ENCODE results near the gene PARVA. TPM values are rescaled to one million over a fixed set of nuclear protein-coding genes. Genes with fewer than 3 reads are reported as not detected.
"Not testable (repeated sequence)": the region's sequence is repeated elsewhere in the genome, so short reads cannot be mapped to it uniquely, and the experiment has no call there.

The PARVA gene
- total RNA-seq, 4 donors from 2014 or later: 181 to 228 (median 210) TPM

GRCh38 chr11:12331239-12331874 is 46.0 kb upstream of the PARVA start:
- no peaks in the 10 kb centered on the region for H3K36me3 ChIP-seq
- H3K9me3 ChIP-seq: no peaks in the 10 kb centered on the region
- H3K4me3 ChIP-seq: no peak overlapping the region
- no peaks in the 10 kb centered on the region for H3K27me3 ChIP-seq
- DNase-seq (ENCODE audit: extremely low spot score): no peak
- intact Hi-C loops (cut with DNase I): loop anchor here (2.0 to 10.0 kb wide), 2 partner anchors 45 to 343 kb away; partner anchors contain the start of genes PARVA and TEAD1
- TF ChIP-seq POLR2AphosphoS5 (IDR thresholded peaks at IDR 0.05): peak; percentile 38 to 47
- peak; percentile 76 to 87 (median 83) for TF ChIP-seq CTCF (IDR thresholded peaks at IDR 0.05)
- TF ChIP-seq POLR2A (IDR thresholded peaks at IDR 0.05; ENCODE audit: low read depth): no peak
- WGBS: 11% methylated on average over 7 of the region's 7 CpGs
- peaks cover 0 to 42% (median 39%) of the 10 kb centered on the region in 4 donors for H3K4me1 ChIP-seq
- peak overlapping the region; percentile 44 to 62 (median 54) for H3K27ac ChIP-seq (replicated peaks in 1 of 4)

GRCh38 chr11:12343526-12343925 is 33.8 kb upstream of the PARVA start:
- Histone ChIP-seq H3K4me3 (no peak overlapping the region), H3K36me3 (no peaks in the 10 kb centered on the region), H3K27ac (replicated peaks in 1 of 4) (no peak overlapping the region), H3K9me3 (no peaks in the 10 kb centered on the region), H3K27me3 (no peaks in the 10 kb centered on the region), H3K4me1 (no peaks in the 10 kb centered on the region)
- 82% methylated on average over 6 of the region's 6 CpGs for WGBS
- no peak for DNase-seq (ENCODE audit: extremely low spot score)
- TF ChIP-seq POLR2A (IDR thresholded peaks at IDR 0.05; ENCODE audit: low read depth): no peak
- TF ChIP-seq EP300 (IDR thresholded peaks at IDR 0.05): no peak
- intact Hi-C loops (cut with DNase I): no loop called here

- Histone ChIP-seq H3K27me3 (no peaks in the 10 kb centered on the region), H3K4me1 (no peaks in the 10 kb centered on the region), H3K36me3 (no peaks in the 10 kb centered on the region), H3K9me3 (no peaks in the 10 kb centered on the region), H3K27ac (replicated peaks in 1 of 4) (no peak overlapping the region), H3K4me3 (no peak overlapping the region)
- 90% methylated on average over 1 of the region's 1 CpG for WGBS
- TF ChIP-seq EP300 (IDR thresholded peaks at IDR 0.05) (no peak), POLR2AphosphoS5 (IDR thresholded peaks at IDR 0.05) (no peak), POLR2A (IDR thresholded peaks at IDR 0.05; ENCODE audit: low read depth) (no peak), CTCF (IDR thresholded peaks at IDR 0.05) (no peak)
- DNase-seq (ENCODE audit: extremely low spot score): no peak
- intact Hi-C loops (cut with DNase I): no loop called here
Measured at GRCh38 chr11:12353534-12353933, 23.8 kb upstream of the PARVA start.

GRCh38 chr11:12354750-12355545 is 22.4 kb upstream of the PARVA start:
- H3K4me1 ChIP-seq: no peaks in the 10 kb centered on the region
- H3K36me3 ChIP-seq: no peaks in the 10 kb centered on the region
- intact Hi-C loops (cut with DNase I): no loop called here
- no peak overlapping the region for H3K27ac ChIP-seq (replicated peaks in 1 of 4)
- no peak for DNase-seq (ENCODE audit: extremely low spot score)
- H3K4me3 ChIP-seq: no peak overlapping the region
- no peak for TF ChIP-seq POLR2A (IDR thresholded peaks at IDR 0.05; ENCODE audit: low read depth)
- no peak for TF ChIP-seq CTCF (IDR thresholded peaks at IDR 0.05)
- TF ChIP-seq POLR2AphosphoS5 (IDR thresholded peaks at IDR 0.05): no peak
- TF ChIP-seq EP300 (IDR thresholded peaks at IDR 0.05): no peak
- no peaks in the 10 kb centered on the region for H3K9me3 ChIP-seq
- no peaks in the 10 kb centered on the region for H3K27me3 ChIP-seq
- WGBS: 77% methylated on average over 9 of the region's 9 CpGs

GRCh38 chr11:12356944-12357655 is 20.3 kb upstream of the PARVA start:
- no peak overlapping the region for H3K27ac ChIP-seq (replicated peaks in 1 of 4)
- H3K4me1 ChIP-seq: no peaks in the 10 kb centered on the region
- no peaks in the 10 kb centered on the region for H3K9me3 ChIP-seq
- H3K4me3 ChIP-seq: no peak overlapping the region
- H3K27me3 ChIP-seq: no peaks in the 10 kb centered on the region
- TF ChIP-seq CTCF (IDR thresholded peaks at IDR 0.05) (no peak), POLR2AphosphoS5 (IDR thresholded peaks at IDR 0.05) (no peak), POLR2A (IDR thresholded peaks at IDR 0.05; ENCODE audit: low read depth) (no peak), EP300 (IDR thresholded peaks at IDR 0.05) (no peak)
- no peak for DNase-seq (ENCODE audit: extremely low spot score)
- H3K36me3 ChIP-seq: no peaks in the 10 kb centered on the region
- intact Hi-C loops (cut with DNase I): no loop called here
- 84% methylated on average over 4 of the region's 4 CpGs for WGBS

GRCh38 chr11:12357697-12358096 is 19.7 kb upstream of the PARVA start:
- WGBS: 93% methylated on average over 3 of the region's 3 CpGs
- H3K27ac ChIP-seq (replicated peaks in 1 of 4); H3K36me3 ChIP-seq; H3K27me3 ChIP-seq; intact Hi-C loops (cut with DNase I); H3K4me3 ChIP-seq; H3K4me1 ChIP-seq; DNase-seq (ENCODE audit: extremely low spot score); H3K9me3 ChIP-seq: not testable (repeated sequence)

All from esophagus muscularis mucosa (tissue), 4 donors.